Large intestine (tissue), 3 donors: ENCODE measurements around the gene SCGN. TPM values are rescaled to one million over a fixed set of nuclear protein-coding genes. Genes with fewer than 3 reads are reported as not detected.
A peak's percentile ranks its signal among the peaks of the same experiment; 100 is the strongest.

Experiments
- DNase-seq, 2 donors: peaks; one replicate each; pipeline versions ENCODE4 v3.0.0 to v3.0.0-alpha.2; 2013
- H3K27ac ChIP-seq: one replicate; pipeline ENCODE4 v1.5.1; 2013; ENCODE audit warnings: low read length
- H3K27me3 ChIP-seq: 2 replicates; pipeline ENCODE4 v1.6.1; 2013; ENCODE audit warnings: low read length; ENCODE audit not compliant: control insufficient read depth, insufficient read depth
- H3K36me3 ChIP-seq: 2 replicates; pipeline ENCODE4 v1.6.1; 2013; ENCODE audit warnings: low read length; ENCODE audit not compliant: control insufficient read depth, insufficient read depth
- H3K4me1 ChIP-seq: one replicate; pipeline ENCODE4 v1.6.1; 2013; ENCODE audit warnings: low read length; ENCODE audit not compliant: control insufficient read depth, insufficient read depth
- H3K4me3 ChIP-seq: one replicate; pipeline ENCODE4 v1.5.1; 2013; ENCODE audit warnings: low read length
- H3K9me3 ChIP-seq: one replicate; pipeline ENCODE4 v1.6.1; 2013; ENCODE audit warnings: mild to moderate bottlenecking, low read depth, low read length, moderate library complexity; ENCODE audit not compliant: control insufficient read depth
- WGBS: methylation state at CpG from one replicate; pipeline ENCODE4 v1.1.5; 2013; ENCODE audit warnings: low lambda C conversion rate; ENCODE audit not compliant: insufficient coverage; 5-methylcytosine and 5-hydroxymethylcytosine counted together
- polyA plus RNA-seq: library from polyadenylated mRNA; unstranded; fragments of 120-200 nt; gene quantifications from one replicate; pipeline ENCODE4 v1.2.1, GENCODE V29; 2013

The SCGN gene
- polyA plus RNA-seq, 1 donor: 36.9 TPM

- Histone ChIP-seq H3K9me3 (no peaks in the 10 kb centered on the region), H3K27ac (no peak overlapping the region), H3K36me3 (no peaks in the 10 kb centered on the region), H3K4me1 (peaks cover 19% of the 10 kb centered on the region), H3K27me3 (no peaks in the 10 kb centered on the region), H3K4me3 (no peak overlapping the region)
- no peak for DNase-seq
- WGBS: 20% methylated on average over 1 of the region's 1 CpG
Observed at GRCh38 chr6:25637211-25637610, 14.8 kb upstream of the SCGN start.

- peak in 1 of 2 donors; percentile 41 for DNase-seq
Observed at GRCh38 chr6:25637960-25638434, 14.0 kb upstream of the SCGN start.

GRCh38 chr6:25639653-25640052 lies 12.4 kb upstream of the SCGN start:
- Histone ChIP-seq H3K4me1 (peaks cover 14% of the 10 kb centered on the region), H3K27ac (no peak overlapping the region), H3K9me3 (no peaks in the 10 kb centered on the region), H3K27me3 (no peaks in the 10 kb centered on the region), H3K4me3 (no peak overlapping the region), H3K36me3 (no peaks in the 10 kb centered on the region)
- WGBS: no CpG with 5 or more reads among the region's 4 CpGs
- DNase-seq: no peak

More at GRCh38 chr6:25637960-25638434, 14.0 kb upstream of the SCGN start:
- Histone ChIP-seq H3K9me3 (no peaks in the 10 kb centered on the region), H3K27ac (no peak overlapping the region), H3K36me3 (no peaks in the 10 kb centered on the region), H3K4me3 (no peak overlapping the region), H3K27me3 (no peaks in the 10 kb centered on the region), H3K4me1 (peaks cover 19% of the 10 kb centered on the region)
- WGBS: no CpG with 5 or more reads among the region's 4 CpGs

GRCh38 chr6:25640446-25640845 lies 11.6 kb upstream of the SCGN start:
- H3K4me1 ChIP-seq: peaks cover 6% of the 10 kb centered on the region
- no peaks in the 10 kb centered on the region for H3K36me3 ChIP-seq
- no peaks in the 10 kb centered on the region for H3K27me3 ChIP-seq
- no peak overlapping the region for H3K4me3 ChIP-seq
- no peak for DNase-seq
- no peaks in the 10 kb centered on the region for H3K9me3 ChIP-seq
- 100% methylated on average over 1 of the region's 5 CpGs for whole genome bisulfite sequencing
- H3K27ac ChIP-seq: no peak overlapping the region

GRCh38 chr6:25640891-25641290 lies 11.1 kb upstream of the SCGN start:
- no peak for DNase-seq
- Histone ChIP-seq H3K27ac (no peak overlapping the region), H3K4me3 (no peak overlapping the region), H3K36me3 (no peaks in the 10 kb centered on the region), H3K4me1 (peaks cover 5% of the 10 kb centered on the region), H3K27me3 (no peaks in the 10 kb centered on the region), H3K9me3 (no peaks in the 10 kb centered on the region)
- WGBS: no CpG with 5 or more reads among the region's 4 CpGs

- H3K27ac ChIP-seq: no peak overlapping the region
- H3K4me3 ChIP-seq: no peak overlapping the region
- peaks cover 3% of the 10 kb centered on the region for H3K4me1 ChIP-seq
- H3K9me3 ChIP-seq: no peaks in the 10 kb centered on the region
- WGBS: 100% methylated on average over 1 of the region's 5 CpGs
- no peaks in the 10 kb centered on the region for H3K36me3 ChIP-seq
- no peak for DNase-seq
- H3K27me3 ChIP-seq: no peaks in the 10 kb centered on the region
Observed at GRCh38 chr6:25641377-25641776, 10.6 kb upstream of the SCGN start.

GRCh38 chr6:25641940-25642666 lies 9.9 kb upstream of the SCGN start:
- Histone ChIP-seq H3K9me3 (no peaks in the 10 kb centered on the region), H3K36me3 (no peaks in the 10 kb centered on the region), H3K27me3 (no peaks in the 10 kb centered on the region), H3K4me3 (no peak overlapping the region), H3K27ac (no peak overlapping the region), H3K4me1 (no peaks in the 10 kb centered on the region)
- peak in 1 of 2 donors; percentile 22 for DNase-seq
- WGBS: 19% methylated on average over 2 of the region's 3 CpGs

- 67% methylated on average over 2 of the region's 3 CpGs for WGBS
- Histone ChIP-seq H3K27me3 (no peaks in the 10 kb centered on the region), H3K27ac (no peak overlapping the region), H3K9me3 (no peaks in the 10 kb centered on the region), H3K36me3 (no peaks in the 10 kb centered on the region), H3K4me3 (no peak overlapping the region), H3K4me1 (no peaks in the 10 kb centered on the region)
- DNase-seq: no peak
Observed at GRCh38 chr6:25642667-25643328, 9.2 kb upstream of the SCGN start.

- no peak for DNase-seq
- Histone ChIP-seq H3K27me3 (no peaks in the 10 kb centered on the region), H3K4me3 (no peak overlapping the region), H3K4me1 (no peaks in the 10 kb centered on the region), H3K36me3 (no peaks in the 10 kb centered on the region), H3K27ac (no peak overlapping the region), H3K9me3 (no peaks in the 10 kb centered on the region)
- 60% methylated on average over 4 of the region's 4 CpGs for whole genome bisulfite sequencing
Observed at GRCh38 chr6:25645916-25646315, 6.1 kb upstream of the SCGN start.

GRCh38 chr6:25649611-25650010 lies 2.4 kb upstream of the SCGN start:
- no peak for DNase-seq
- WGBS: no CpG with 5 or more reads among the region's 1 CpG
- Histone ChIP-seq H3K27ac (no peak overlapping the region), H3K4me1 (no peaks in the 10 kb centered on the region), H3K36me3 (no peaks in the 10 kb centered on the region), H3K9me3 (no peaks in the 10 kb centered on the region), H3K4me3 (no peak overlapping the region), H3K27me3 (peaks cover 16% of the 10 kb centered on the region)
